ENCODE results near the gene ABL2. TPM values are rescaled to one million over a fixed set of nuclear protein-coding genes. Genes with fewer than 3 reads are reported as not detected.
A peak's percentile ranks its signal among the peaks of the same experiment; 100 is the strongest.

Gene ABL2
- total RNA-seq, 4 donors from 2014 or later = 3.3 to 12.0 (median 6.2) TPM

DNA sequence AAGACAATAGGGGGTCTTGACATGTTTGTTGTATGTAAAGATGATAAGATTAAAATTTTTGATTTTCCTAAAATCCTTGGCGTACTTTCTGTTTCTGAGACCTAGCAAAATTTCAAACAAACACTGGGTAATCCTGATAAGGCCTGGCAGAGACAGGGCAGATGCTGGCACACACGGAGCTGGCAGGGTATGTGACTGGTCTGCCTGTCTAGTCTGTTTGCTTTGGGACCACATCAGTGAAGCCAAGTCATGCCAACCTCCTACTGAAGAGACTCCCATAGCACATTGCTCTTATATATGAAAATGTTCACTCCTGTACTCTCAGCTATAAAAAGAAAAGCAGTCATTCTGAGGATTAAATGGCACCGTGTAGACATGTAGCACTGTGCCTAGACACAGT is 133.6 kb downstream of the ABL2 start:
- WGBS, 2 donors = 78% methylated on average over 3 of the region's 3 CpGs
- no peak overlapping the region for H3K4me3 ChIP-seq

DNA sequence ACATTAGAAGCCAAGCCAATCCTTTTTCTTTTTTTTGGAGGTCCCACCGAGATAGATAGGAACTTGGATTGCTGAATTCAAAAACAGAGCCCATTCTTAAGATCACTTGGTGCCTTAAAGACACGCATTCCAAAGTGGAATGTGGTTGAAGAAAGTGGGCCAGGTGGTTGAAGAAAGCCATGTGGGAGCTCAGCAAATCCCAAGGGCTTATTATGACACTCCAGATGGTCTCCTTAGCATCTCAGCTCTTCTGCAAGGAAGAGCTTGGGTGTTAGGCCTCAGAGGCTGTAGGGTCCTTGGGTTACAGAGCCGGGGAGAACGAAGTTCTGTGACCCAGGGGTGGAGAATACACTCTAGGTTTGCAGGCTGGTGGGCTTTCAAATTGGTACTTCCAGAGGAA is 134.1 kb downstream of the ABL2 start:
- Histone ChIP-seq H3K27ac (peak overlapping the region in 1 of 4 donors; percentile 28), H3K4me3 (no peak overlapping the region), H3K36me3 (peaks cover 4 to 79% (median 16%) of the 10 kb centered on the region in 3 donors), H3K27me3 (no peaks in the 10 kb centered on the region), H3K4me1 (peaks cover 0 to 27% (median 13%) of the 10 kb centered on the region in 3 donors), H3K9me3 (no peaks in the 10 kb centered on the region)
- intact Hi-C loops (cut with DNase I) = no loop called here
- TF ChIP-seq, protein P1, sequence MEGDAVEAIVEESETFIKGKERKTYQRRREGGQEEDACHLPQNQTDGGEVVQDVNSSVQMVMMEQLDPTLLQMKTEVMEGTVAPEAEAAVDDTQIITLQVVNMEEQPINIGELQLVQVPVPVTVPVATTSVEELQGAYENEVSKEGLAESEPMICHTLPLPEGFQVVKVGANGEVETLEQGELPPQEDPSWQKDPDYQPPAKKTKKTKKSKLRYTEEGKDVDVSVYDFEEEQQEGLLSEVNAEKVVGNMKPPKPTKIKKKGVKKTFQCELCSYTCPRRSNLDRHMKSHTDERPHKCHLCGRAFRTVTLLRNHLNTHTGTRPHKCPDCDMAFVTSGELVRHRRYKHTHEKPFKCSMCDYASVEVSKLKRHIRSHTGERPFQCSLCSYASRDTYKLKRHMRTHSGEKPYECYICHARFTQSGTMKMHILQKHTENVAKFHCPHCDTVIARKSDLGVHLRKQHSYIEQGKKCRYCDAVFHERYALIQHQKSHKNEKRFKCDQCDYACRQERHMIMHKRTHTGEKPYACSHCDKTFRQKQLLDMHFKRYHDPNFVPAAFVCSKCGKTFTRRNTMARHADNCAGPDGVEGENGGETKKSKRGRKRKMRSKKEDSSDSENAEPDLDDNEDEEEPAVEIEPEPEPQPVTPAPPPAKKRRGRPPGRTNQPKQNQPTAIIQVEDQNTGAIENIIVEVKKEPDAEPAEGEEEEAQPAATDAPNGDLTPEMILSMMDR (IDR thresholded peaks at IDR 0.05) = no peak
- TF ChIP-seq POLR2A (IDR thresholded peaks at IDR 0.05) = no peak
- no peak for DNase-seq
- WGBS, 2 donors = 72 to 85% methylated on average over 4 of the region's 4 CpGs

More for the DNA sequence above, 133.6 kb downstream of the ABL2 start:
- no peak for DNase-seq
- TF ChIP-seq, protein P1 (IDR thresholded peaks at IDR 0.05) = no peak
- Histone ChIP-seq H3K27ac (no peak overlapping the region), H3K36me3 (peaks cover 4 to 73% (median 16%) of the 10 kb centered on the region in 3 donors), H3K27me3 (no peaks in the 10 kb centered on the region), H3K9me3 (no peaks in the 10 kb centered on the region), H3K4me1 (peaks cover 0 to 21% (median 12%) of the 10 kb centered on the region in 3 donors)
- intact Hi-C loops (cut with DNase I) = no loop called here

DNA sequence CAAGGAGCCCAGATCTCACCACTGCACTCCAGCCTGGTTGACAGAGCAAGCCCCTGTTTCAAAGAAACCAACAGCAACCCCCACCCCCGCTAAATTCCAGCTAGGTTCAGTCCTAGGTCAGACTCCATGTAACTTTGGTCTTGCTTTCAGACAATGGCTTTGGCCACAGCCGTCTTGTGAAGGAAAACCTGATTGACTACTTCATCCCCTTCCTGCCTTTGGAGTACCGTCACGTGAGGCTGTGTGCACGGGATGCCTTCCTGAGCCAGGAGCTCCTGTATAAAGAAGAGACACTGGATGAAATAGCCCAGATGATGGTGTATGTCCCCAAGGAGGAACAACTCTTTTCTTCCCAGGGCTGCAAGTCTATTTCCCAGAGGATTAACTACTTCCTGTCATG is 134.7 kb downstream of the ABL2 start:
- H3K27ac ChIP-seq = peak overlapping the region in 1 of 4 donors; percentile 28
- 51% methylated on average over 2 of the region's 5 CpGs; no CpG with 5 or more reads in 1 of the 2 donors for WGBS, 2 donors
- no peak for DNase-seq
- TF ChIP-seq, protein P1 (IDR thresholded peaks at IDR 0.05) = no peak
- no peak for TF ChIP-seq POLR2A (IDR thresholded peaks at IDR 0.05)
- no peaks in the 10 kb centered on the region for H3K27me3 ChIP-seq
- no peaks in the 10 kb centered on the region for H3K9me3 ChIP-seq
- H3K4me3 ChIP-seq = no peak overlapping the region
- peaks cover 4 to 84% (median 19%) of the 10 kb centered on the region in 3 donors for H3K36me3 ChIP-seq
- intact Hi-C loops (cut with DNase I) = no loop called here
- peaks cover 0 to 33% (median 13%) of the 10 kb centered on the region in 3 donors for H3K4me1 ChIP-seq

DNA sequence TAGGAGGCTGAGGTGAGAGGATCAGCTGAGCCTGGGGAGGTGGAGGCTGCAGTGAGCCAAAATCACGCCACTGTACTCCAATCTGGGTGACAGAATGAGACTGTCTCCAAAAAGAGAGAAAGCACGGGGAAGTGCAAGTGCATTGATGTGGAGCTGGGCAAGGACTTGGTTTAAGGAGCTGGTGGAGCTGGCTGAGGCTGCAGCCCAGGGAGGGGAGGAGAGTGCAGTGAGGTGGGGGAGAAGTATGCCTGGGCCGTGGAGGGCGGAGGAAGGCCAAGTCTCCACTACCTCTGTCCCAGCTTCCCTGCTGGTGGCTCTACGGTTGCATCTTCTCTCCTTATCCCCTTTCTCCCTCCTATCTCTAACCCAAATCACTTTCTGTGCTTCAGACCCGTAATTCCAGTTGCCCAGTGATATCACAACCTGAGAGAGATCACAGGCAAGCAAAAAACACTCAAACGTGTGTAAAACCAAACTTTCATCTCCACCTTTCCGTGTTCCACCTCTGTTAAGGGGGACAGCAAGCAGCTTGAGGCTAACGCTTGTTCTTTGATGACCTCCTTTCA is 136.5 kb downstream of the ABL2 start:
- H3K27ac ChIP-seq = no peak overlapping the region
- TF ChIP-seq POLR2A (IDR thresholded peaks at IDR 0.05) = no peak
- TF ChIP-seq, protein P1 (IDR thresholded peaks at IDR 0.05) = no peak
- no peaks in the 10 kb centered on the region for H3K27me3 ChIP-seq
- H3K4me1 ChIP-seq = peaks cover 0 to 33% (median 13%) of the 10 kb centered on the region in 3 donors
- WGBS, 2 donors = 85 to 89% methylated on average over 9 of the region's 9 CpGs
- intact Hi-C loops (cut with DNase I) = no loop called here
- H3K9me3 ChIP-seq = no peaks in the 10 kb centered on the region
- H3K36me3 ChIP-seq = peaks cover 4 to 100% (median 30%) of the 10 kb centered on the region in 3 donors
- no peak overlapping the region for H3K4me3 ChIP-seq
- no peak for DNase-seq

DNA sequence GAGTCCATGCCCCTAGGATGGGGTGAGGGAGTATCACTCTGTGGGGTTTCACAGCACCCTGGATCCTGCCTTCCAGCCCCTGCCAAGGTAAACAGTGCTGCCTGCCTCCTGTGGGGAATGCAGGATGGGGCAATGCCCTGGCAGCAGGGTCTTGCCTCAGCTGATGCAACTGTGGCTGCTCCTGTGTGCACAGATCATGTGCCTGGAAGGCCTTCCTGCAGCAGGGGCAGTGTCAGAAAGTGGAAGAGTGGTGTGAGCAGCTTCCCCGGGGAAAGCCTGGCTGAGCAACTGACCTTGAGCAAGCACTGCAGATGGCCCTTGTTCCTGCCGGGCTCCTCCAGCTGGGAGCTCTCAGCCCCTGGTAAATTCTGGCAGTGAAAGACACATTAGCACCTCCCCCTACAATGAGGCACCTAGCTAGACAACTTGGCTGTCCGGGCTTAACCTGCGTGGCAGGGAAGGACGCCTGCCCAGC is 137.7 kb downstream of the ABL2 start:
- Histone ChIP-seq H3K27me3 (no peaks in the 10 kb centered on the region), H3K27ac (peak overlapping the region in 2 of 4 donors; percentile 48 to 69), H3K4me3 (no peak overlapping the region), H3K4me1 (peaks cover 0 to 41% (median 13%) of the 10 kb centered on the region in 3 donors), H3K9me3 (no peaks in the 10 kb centered on the region), H3K36me3 (peaks cover 0 to 100% (median 30%) of the 10 kb centered on the region in 3 donors)
- intact Hi-C loops (cut with DNase I) = no loop called here
- no CpG with 5 or more reads among the region's 5 CpGs for WGBS, 2 donors
- no peak for DNase-seq
- TF ChIP-seq, protein P1 (IDR thresholded peaks at IDR 0.05) = no peak
- TF ChIP-seq POLR2A (IDR thresholded peaks at IDR 0.05) = no peak
